Thoracic aorta (tissue), 2 donors: ENCODE results near the gene DACT3. TPM values are rescaled to one million over a fixed set of nuclear protein-coding genes. Genes with fewer than 3 reads are reported as not detected.

Source experiments
- ATAC-seq: fragments of 150-250 bp; one replicate; pipeline ENCODE4 v1.8.0; 2017; ENCODE audit warnings: low read depth; ENCODE audit not compliant: insufficient number of reproducible peaks, low FRiP score
- DNase-seq: peaks from one replicate; pipeline ENCODE4 v3.0.0-alpha.2; 2020; ENCODE audit warnings: low spot score
- H3K27ac ChIP-seq, 2 donors: fragments of 200-600 bp; sonication (generic); 1 replicate in 1 of 2; 2 replicates in 1 of 2; pipeline ENCODE4 v1.5.1; 2016; ENCODE audit warnings: mild to moderate bottlenecking in 2 of 2, moderate library complexity in 2 of 2
- H3K27me3 ChIP-seq: fragments of 200-600 bp; sonication (generic); replicated peaks from 2 replicates; pipeline ENCODE4 v1.6.0; 2016; ENCODE audit warnings: mild to moderate bottlenecking; ENCODE audit not compliant: insufficient read depth
- H3K36me3 ChIP-seq: fragments of 200-600 bp; sonication (generic); one replicate; pipeline ENCODE4 v1.5.1; 2016
- H3K4me1 ChIP-seq, 2 donors: fragments of 200-600 bp; sonication (generic); 1 replicate in 1 of 2; 2 replicates in 1 of 2; pipeline versions ENCODE4 v1.5.1 to v1.6.0; 2016; ENCODE audit warnings: low read depth in 2 of 2, mild to moderate bottlenecking in 1 of 2; ENCODE audit not compliant: control insufficient read depth in 1 of 2
- H3K4me3 ChIP-seq: fragments of 200-600 bp; sonication (generic); 2 replicates; pipeline ENCODE4 v1.5.1; 2016; ENCODE audit warnings: mild to moderate bottlenecking
- H3K9me3 ChIP-seq: fragments of 200-600 bp; sonication (generic); 2 replicates; pipeline ENCODE4 v1.5.1; 2016
- total RNA-seq, 2 donors: library from RNA; depleted of rRNA; stranded (reverse); fragments of >200 nt; gene quantifications; one replicate each; pipeline versions ENCODE4 v1.1.0 to v1.2.3, GENCODE V29; 2016
- TF ChIP-seq, protein P1 (sequence below): fragments of 200-600 bp; sonication (generic); IDR thresholded peaks from one replicate; pipeline ENCODE4 v1.5.1; 2019; ENCODE audit warnings: antibody characterized with exemption

Gene DACT3
- total RNA-seq, 2 donors from 2014 or later, result 118 to 138 TPM

DNA sequence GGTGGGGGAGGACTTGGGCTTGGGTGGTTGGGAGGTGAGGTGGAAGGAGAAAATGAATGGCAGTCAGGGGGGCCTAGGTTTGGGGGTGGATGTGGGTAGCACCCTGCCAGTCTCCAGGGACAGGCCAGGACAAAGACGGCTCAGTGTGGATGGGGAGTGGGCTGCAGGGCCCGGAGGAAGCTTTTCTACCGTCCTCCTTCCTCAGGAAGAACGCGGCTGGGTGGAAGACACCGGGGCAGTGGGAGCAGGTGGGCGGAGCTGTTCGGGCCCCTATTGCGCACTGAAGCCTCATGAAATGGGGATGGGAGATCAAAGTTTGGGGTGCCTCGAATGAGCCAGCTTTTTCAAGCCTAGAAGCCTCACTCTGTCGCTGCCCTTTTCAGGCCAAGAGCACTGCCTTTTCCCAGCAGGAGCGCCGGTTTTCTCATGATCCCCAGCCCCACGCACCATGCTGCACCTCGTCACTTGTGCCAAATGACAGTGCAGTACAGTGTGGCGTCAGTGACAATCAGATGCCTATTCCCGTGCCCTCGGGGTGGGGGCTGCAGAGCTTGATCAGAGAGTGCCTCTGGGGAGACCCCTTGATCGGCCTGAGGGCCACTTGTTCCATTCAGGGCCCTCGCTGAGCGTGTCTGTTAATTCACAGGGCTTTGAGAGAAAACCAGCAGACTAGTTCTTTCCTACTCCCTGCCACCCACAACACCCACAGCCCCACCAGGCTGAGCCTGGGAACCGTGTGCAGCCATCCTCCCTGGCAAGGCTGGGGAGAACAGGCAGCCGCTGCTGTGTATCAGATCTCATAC lies 58.4 kb downstream of the DACT3 start:
- TF ChIP-seq, protein P1, sequence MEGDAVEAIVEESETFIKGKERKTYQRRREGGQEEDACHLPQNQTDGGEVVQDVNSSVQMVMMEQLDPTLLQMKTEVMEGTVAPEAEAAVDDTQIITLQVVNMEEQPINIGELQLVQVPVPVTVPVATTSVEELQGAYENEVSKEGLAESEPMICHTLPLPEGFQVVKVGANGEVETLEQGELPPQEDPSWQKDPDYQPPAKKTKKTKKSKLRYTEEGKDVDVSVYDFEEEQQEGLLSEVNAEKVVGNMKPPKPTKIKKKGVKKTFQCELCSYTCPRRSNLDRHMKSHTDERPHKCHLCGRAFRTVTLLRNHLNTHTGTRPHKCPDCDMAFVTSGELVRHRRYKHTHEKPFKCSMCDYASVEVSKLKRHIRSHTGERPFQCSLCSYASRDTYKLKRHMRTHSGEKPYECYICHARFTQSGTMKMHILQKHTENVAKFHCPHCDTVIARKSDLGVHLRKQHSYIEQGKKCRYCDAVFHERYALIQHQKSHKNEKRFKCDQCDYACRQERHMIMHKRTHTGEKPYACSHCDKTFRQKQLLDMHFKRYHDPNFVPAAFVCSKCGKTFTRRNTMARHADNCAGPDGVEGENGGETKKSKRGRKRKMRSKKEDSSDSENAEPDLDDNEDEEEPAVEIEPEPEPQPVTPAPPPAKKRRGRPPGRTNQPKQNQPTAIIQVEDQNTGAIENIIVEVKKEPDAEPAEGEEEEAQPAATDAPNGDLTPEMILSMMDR, result no peak

DNA sequence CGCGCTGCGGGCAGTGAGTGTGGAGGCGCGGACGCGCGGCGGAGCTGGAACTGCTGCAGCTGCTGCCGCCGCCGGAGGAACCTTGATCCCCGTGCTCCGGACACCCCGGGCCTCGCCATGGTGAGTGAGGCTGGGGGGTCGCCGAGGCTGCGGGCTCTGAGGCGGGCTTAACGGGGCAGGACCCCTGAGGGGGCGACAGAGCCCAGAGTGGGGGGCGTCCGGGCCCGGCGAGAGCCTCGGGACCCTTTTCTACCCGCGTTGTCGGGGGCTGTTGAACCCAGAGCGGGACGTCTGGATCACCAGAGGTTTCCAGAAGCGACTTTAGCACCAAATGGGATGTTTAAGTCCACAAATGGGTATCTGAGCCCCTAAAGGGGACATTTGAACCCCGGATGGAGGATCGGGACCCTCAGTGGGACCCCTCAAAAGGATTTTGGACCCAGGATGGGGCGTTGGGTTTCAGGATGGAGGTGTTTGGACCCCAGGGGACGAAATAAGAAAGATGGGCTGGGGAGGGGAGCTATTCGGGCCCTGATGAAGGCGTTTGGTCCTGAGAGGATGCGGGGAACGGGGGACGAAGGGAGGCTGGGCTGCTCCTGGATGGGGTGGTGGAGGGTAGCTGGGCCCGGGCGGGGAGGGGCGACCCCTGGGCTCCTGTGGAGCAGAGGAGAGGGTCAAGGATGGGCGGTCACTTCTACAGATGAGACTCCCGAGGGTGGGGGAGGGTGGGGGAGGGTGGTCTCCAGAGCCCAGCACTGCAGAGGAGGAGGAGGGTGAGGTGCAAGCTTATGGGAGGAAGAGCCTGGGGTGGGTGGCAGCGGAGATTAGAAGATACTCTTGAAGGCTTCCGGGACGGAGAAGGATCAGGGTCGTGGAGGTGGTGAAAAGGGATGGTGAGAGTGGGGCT lies 59.4 kb downstream of the DACT3 start, which contains the start of gene CALM3:
Gene CALM3 (plus strand): TSS at position 13 of the 907 bp plus-strand sequence. CDS start 105 bp downstream, at position 118.
- TF ChIP-seq, protein P1, result no peak
- H3K27ac ChIP-seq, result peak within 1 kb of the TSS; percentile 96 to 99
- peaks cover 32 to 49% of the 10 kb centered on the region in 2 donors for H3K4me1 ChIP-seq
- H3K4me3 ChIP-seq, result peak within 1 kb of the TSS; percentile 99
- ATAC-seq (no peak), DNase-seq (no peak)
- no peaks in the 10 kb centered on the region for H3K27me3 ChIP-seq
- peaks cover 2% of the 10 kb centered on the region for H3K36me3 ChIP-seq
- no peaks in the 10 kb centered on the region for H3K9me3 ChIP-seq

More for the DNA sequence above, 58.4 kb downstream of the DACT3 start:
- Histone ChIP-seq H3K27me3 (no peaks in the 10 kb centered on the region), H3K36me3 (peaks cover 12% of the 10 kb centered on the region), H3K9me3 (no peaks in the 10 kb centered on the region), H3K4me1 (peaks cover 32 to 59% of the 10 kb centered on the region in 2 donors), H3K4me3 (peak overlapping the region; percentile 99), H3K27ac (peak overlapping the region; percentile 89 to 96)
- DNase-seq (no peak), ATAC-seq (no peak)

DNA sequence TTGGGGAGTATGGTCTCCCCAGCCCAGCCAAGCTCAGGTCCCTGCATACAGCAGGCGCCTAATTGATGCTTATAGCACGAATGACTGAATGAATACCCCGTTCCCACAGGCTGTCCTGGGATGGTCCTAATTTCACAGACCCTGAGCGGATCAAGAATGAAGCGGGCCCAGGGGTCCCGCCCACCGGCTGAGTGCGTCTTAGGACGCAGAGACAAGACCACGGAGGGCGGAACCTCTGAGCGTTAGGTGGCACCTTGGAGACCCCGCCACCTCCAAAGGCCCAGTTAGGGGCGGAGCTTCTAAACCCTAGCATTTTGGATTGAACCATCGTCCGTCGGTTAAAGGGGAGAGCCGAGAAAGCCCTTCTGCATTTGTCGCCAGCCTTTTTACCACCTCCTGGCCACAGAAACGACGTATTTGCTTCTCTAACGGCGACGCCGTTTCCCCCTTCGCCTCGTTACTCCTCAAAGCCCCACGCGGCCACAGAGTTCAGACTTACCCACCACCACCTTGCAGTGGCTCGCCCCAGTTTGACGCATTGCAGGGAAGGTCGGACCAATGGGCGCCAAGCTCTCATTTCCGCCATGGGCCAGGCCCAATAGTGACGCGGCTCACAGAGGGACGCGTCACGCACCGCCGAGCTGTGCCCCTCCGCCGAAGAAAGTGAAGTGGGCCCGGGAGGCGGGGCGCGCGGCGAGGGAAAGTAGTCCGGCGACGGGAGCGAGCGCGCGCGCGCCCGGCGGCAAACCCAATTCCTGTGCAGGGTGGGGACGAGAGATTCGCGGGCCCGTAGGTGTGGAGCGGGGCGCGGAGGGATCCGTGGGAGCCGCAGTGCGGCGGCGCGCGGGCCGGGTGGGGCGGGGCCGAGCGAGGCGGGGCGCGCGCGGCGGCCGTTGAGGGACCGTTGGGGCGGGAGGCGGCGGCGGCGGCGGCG lies 60.3 kb downstream of the DACT3 start:
- Histone ChIP-seq H3K4me1 (peaks cover 29 to 40% of the 10 kb centered on the region in 2 donors), H3K36me3 (no peaks in the 10 kb centered on the region), H3K9me3 (no peaks in the 10 kb centered on the region), H3K27ac (peak overlapping the region; percentile 96 to 99), H3K27me3 (no peaks in the 10 kb centered on the region), H3K4me3 (peak overlapping the region; percentile 99)
- DNase-seq, result peak; percentile 90
- TF ChIP-seq, protein P1, result no peak
- peak; percentile 90 for ATAC-seq

DNA sequence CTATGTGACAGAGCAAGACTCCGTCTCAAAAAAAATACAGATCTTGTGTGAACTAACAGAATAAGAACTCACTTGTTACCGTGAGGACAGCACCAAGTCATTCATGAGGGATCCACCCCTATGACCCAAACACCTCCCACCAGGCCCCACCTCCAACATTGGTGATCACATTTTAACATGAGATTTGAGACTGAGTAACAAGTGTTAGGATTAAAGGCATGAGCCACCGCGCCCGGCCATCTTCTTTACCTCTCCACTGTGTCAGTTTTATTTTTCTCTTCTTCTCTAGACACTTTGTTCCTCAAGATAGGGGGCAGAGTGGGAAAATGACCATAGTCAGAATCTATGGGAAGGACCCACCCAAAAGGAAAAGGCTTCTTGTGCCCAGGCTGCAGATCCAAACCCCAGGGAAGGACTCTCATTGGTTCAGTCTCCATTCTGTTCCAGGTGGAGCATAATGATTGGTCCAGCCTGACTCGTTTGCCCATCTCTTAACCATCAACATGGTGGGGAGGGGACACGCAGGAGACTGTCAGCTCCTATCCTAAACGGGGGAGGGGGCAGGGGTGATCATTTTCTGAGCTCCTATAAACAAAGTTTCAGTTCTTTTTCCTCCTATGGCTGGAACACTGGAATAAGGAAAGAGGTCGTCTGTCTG lies 61.1 kb downstream of the DACT3 start:
- H3K4me3 ChIP-seq, result peak overlapping the region; percentile 99
- no peaks in the 10 kb centered on the region for H3K27me3 ChIP-seq
- DNase-seq (no peak), ATAC-seq (no peak)
- H3K4me1 ChIP-seq, result peaks cover 21 to 32% of the 10 kb centered on the region in 2 donors
- no peaks in the 10 kb centered on the region for H3K36me3 ChIP-seq
- peak overlapping the region; percentile 96 to 99 for H3K27ac ChIP-seq
- TF ChIP-seq, protein P1, result no peak
- no peaks in the 10 kb centered on the region for H3K9me3 ChIP-seq
